SK-N-SH (cell line): ENCODE measurements around the gene DES. TPM values are rescaled to one million over a fixed set of nuclear protein-coding genes. Genes with fewer than 3 reads are reported as not detected.

Source experiments
- CTCF ChIA-PET: fragments of 300-600, 350-600 bp; formaldehyde crosslinking; extraction: SDS; loops from one replicate; lab custom pipeline; 2021; lab: Yijun Ruan, JAX
- POLR2A ChIA-PET: fragments of 350-600 bp; sonication (Branson Sonifier 250); formaldehyde crosslinking; extraction: SDS; loops from one replicate; lab custom pipeline; 2020; ENCODE audit warnings: antibody characterized with exemption, inconsistent platforms; lab: Yijun Ruan, JAX
- DNase-seq: peaks from one replicate; pipeline ENCODE4 v3.0.0; 2012
- H2AFZ ChIP-seq: fragments of 200-600 bp; sonication (generic); 2 replicates; pipeline ENCODE4 v1.8.1; 2016; ENCODE audit warnings: antibody characterized with exemption, mild to moderate bottlenecking, low read depth
- H3F3A ChIP-seq: fragments of 200-600 bp; sonication (generic); replicated peaks from 2 replicates; pipeline ENCODE3; 2016; ENCODE audit warnings: antibody characterized with exemption, mild to moderate bottlenecking; ENCODE audit not compliant: insufficient read depth
- H3K27ac ChIP-seq, 2 experiments: fragments of 200-500 bp in 1 of 2; fragments of 200-600 bp in 1 of 2; sonication (Bioruptor generic) in 1 of 2; sonication (generic), shearing (Covaris generic) in 1 of 2; 2 replicates each; pipeline versions ENCODE4 v1.5.1 to v1.6.1; 2014 to 2016; ENCODE audit warnings: low read depth in 2 of 2, inconsistent platforms in 1 of 2, low read length in 1 of 2, mild to moderate bottlenecking in 1 of 2, mixed read lengths in 1 of 2
- H3K27me3 ChIP-seq: fragments of 200-600 bp; sonication (generic), shearing (Covaris generic); 2 replicates; pipeline ENCODE4 v1.6.1; 2016; ENCODE audit warnings: mixed run types; ENCODE audit not compliant: insufficient read depth
- H3K36me3 ChIP-seq, 2 experiments: fragments of 200-500 bp in 1 of 2; fragments of 200-600 bp in 1 of 2; sonication (Bioruptor generic) in 1 of 2; sonication (generic) in 1 of 2; replicated peaks in 1 of 2; 2 replicates each; pipeline versions ENCODE3 to v1.5.1; 2014 to 2016; ENCODE audit warnings: low read length in 1 of 2, mild to moderate bottlenecking in 1 of 2; ENCODE audit not compliant: insufficient read depth in 2 of 2, control insufficient read depth in 1 of 2
- H3K4me1 ChIP-seq, 2 experiments: fragments of 200-500 bp in 1 of 2; fragments of 200-600 bp in 1 of 2; sonication (Bioruptor generic) in 1 of 2; sonication (generic), shearing (Covaris generic) in 1 of 2; 2 replicates each; pipeline versions ENCODE4 v1.5.1 to v1.6.1; 2014 to 2016; ENCODE audit warnings: low read depth in 1 of 2, low read length in 1 of 2, mixed run types in 1 of 2; ENCODE audit not compliant: insufficient read depth in 2 of 2, control insufficient read depth in 1 of 2
- H3K4me2 ChIP-seq: fragments of 200-600 bp; sonication (generic), shearing (Covaris generic); 2 replicates; pipeline ENCODE4 v1.6.1; 2017; ENCODE audit warnings: mixed run types
- H3K4me3 ChIP-seq, 2 experiments: fragments of 200-500 bp in 1 of 2; fragments of 200-600 bp in 1 of 2; sonication (Bioruptor generic) in 1 of 2; sonication (generic), shearing (Covaris generic) in 1 of 2; 2 replicates each; pipeline versions ENCODE4 v1.5.1 to v1.8.1; 2014 to 2016; ENCODE audit warnings: low read depth in 2 of 2, inconsistent platforms in 1 of 2, low read length in 1 of 2, mild to moderate bottlenecking in 1 of 2, mixed read lengths in 1 of 2, moderate library complexity in 1 of 2
- H3K79me2 ChIP-seq: fragments of 200-600 bp; sonication (generic); 2 replicates; pipeline ENCODE4 v1.8.1; 2017; ENCODE audit warnings: mild to moderate bottlenecking; ENCODE audit not compliant: insufficient read depth
- H3K9ac ChIP-seq: fragments of 200-600 bp; sonication (generic); 2 replicates; pipeline ENCODE4 v1.6.1; 2017; ENCODE audit warnings: mixed run types
- H3K9me2 ChIP-seq: fragments of 200-600 bp; sonication (generic); 2 replicates; pipeline ENCODE4 v1.6.1; 2017; ENCODE audit warnings: mixed run types
- H3K9me3 ChIP-seq: fragments of 200-600 bp; sonication (generic); 2 replicates; pipeline ENCODE4 v1.6.1; 2017; ENCODE audit warnings: mixed run types, mild to moderate bottlenecking, moderate library complexity
- H4K20me1 ChIP-seq: fragments of 200-600 bp; sonication (generic); 2 replicates; pipeline ENCODE4 v1.6.1; 2017; ENCODE audit warnings: mild to moderate bottlenecking, mixed run types; ENCODE audit not compliant: insufficient read depth
- FOXJ3 ChIP-seq: sonication (generic); formaldehyde crosslinking; IDR thresholded peaks from 2 replicates; pipeline ENCODE4 v1.5.1; 2020; ENCODE audit warnings: mild to moderate bottlenecking, missing genetic modification reagents
- GABPA ChIP-seq: IDR thresholded peaks from 2 replicates; pipeline ENCODE4 v1.4.0; 2012; ENCODE audit warnings: low read depth, mild to moderate bottlenecking
- GATA2 ChIP-seq: sonication (generic); formaldehyde crosslinking; IDR thresholded peaks from 2 replicates; pipeline ENCODE4 v1.5.0; 2020; ENCODE audit warnings: mild to moderate bottlenecking, missing genetic modification reagents
- JUND ChIP-seq: IDR thresholded peaks from 2 replicates; pipeline ENCODE4 v1.4.0; 2012
- MAX ChIP-seq: IDR thresholded peaks from 2 replicates; pipeline ENCODE4 v1.4.0; 2012; ENCODE audit warnings: low read depth
- MEF2A ChIP-seq: IDR thresholded peaks from 2 replicates; pipeline ENCODE4 v1.4.0; 2012; ENCODE audit warnings: low read depth, borderline replicate concordance
- NFIC ChIP-seq: IDR thresholded peaks from 2 replicates; pipeline ENCODE4 v1.4.0; 2012; ENCODE audit warnings: borderline replicate concordance
- NRF1 ChIP-seq: IDR thresholded peaks from 2 replicates; pipeline ENCODE4 v1.6.1; 2012; ENCODE audit warnings: low read depth, mild to moderate bottlenecking, low read length
- PBX3 ChIP-seq: IDR thresholded peaks from 2 replicates; pipeline ENCODE4; 2012
- POLR2AphosphoS5 ChIP-seq: IDR thresholded peaks from 2 replicates; pipeline ENCODE4 v1.6.1; 2012; ENCODE audit warnings: low read depth, low read length
- REST ChIP-seq: IDR thresholded peaks from 2 replicates; pipeline ENCODE4 v1.6.1; 2012; ENCODE audit warnings: mild to moderate bottlenecking, low read depth, low read length, moderate library complexity
- TEAD4 ChIP-seq: IDR thresholded peaks from 2 replicates; pipeline ENCODE4 v1.4.0; 2012; ENCODE audit warnings: mild to moderate bottlenecking, borderline replicate concordance; ENCODE audit not compliant: insufficient read depth
- USF1 ChIP-seq: IDR thresholded peaks from 2 replicates; pipeline ENCODE4 v1.4.0; 2012; ENCODE audit warnings: low read depth, borderline replicate concordance
- USF2 ChIP-seq: fragments of 150-350 bp; IDR thresholded peaks from 2 replicates; pipeline ENCODE4 v1.6.1; 2017; ENCODE audit warnings: antibody characterized with exemption, low read length, low read depth, borderline replicate concordance
- YY1 ChIP-seq: IDR thresholded peaks from 2 replicates; pipeline ENCODE4 v1.4.0; 2012; ENCODE audit warnings: low read depth, mild to moderate bottlenecking
- ZBTB33 ChIP-seq: IDR thresholded peaks from 2 replicates; pipeline ENCODE4 v1.4.0; 2012; ENCODE audit warnings: low read depth, borderline replicate concordance
- WGBS: methylation state at CpG from one replicate; pipeline ENCODE4 v1.1.6; 2017; ENCODE audit warnings: low lambda C conversion rate; 5-methylcytosine and 5-hydroxymethylcytosine counted together
- polyA plus RNA-seq, 3 experiments: library from polyadenylated mRNA; depleted of rRNA; stranded (reverse); fragments of >200 nt; gene quantifications; 2 replicates each; pipeline ENCODE4 v1.2.3, GENCODE V29; 2012

DES gene
- polyA plus RNA-seq, 1 of the 3 experiments (the other 2 are of a cell fraction) = 0.21 TPM

- TF ChIP-seq ZBTB33 (no peak), NFIC (no peak)
Observed at GRCh38 chr2:219386532-219387280, 31.5 kb upstream of the DES start (continued).

- 1% methylated on average over 41 of the region's 76 CpGs for WGBS
- ChIA-PET POLR2A (interaction anchor here (1.0 to 2.1 kb wide), 5 partner anchors 9 to 140 kb away, joined by 3 to 5 read pairs (median 3); no protein-coding TSS in a partner anchor), CTCF (interaction anchor here (0.5 to 7.7 kb wide), 11 partner anchors 9 to 217 kb away, joined by 3 to 52 read pairs (median 4); partner anchors contain the start of genes PTPRN and SLC23A3)
- Histone ChIP-seq H3K4me3 (peak within 1 kb of the TSS; percentile 86 to 100), H3K9me2 (no peaks in the 10 kb centered on the region), H4K20me1 (no peaks in the 10 kb centered on the region), H3K36me3 (peaks cover 24 to 37% of the 10 kb centered on the region in 2 experiments), H3K27me3 (no peaks in the 10 kb centered on the region), H3K9ac (peak within 1 kb of the TSS; percentile 94), H3K79me2 (peaks cover 13% of the 10 kb centered on the region), H2AFZ (peak within 1 kb of the TSS; percentile 96), H3K4me2 (peak within 1 kb of the TSS; percentile 99), H3K4me1 (peaks cover 3 to 16% of the 10 kb centered on the region in 2 experiments; a peak in 1 of 4 replicates), H3K27ac (peak within 1 kb of the TSS; percentile 82 to 95), H3F3A (peaks cover 8% of the 10 kb centered on the region), H3K9me3 (no peaks in the 10 kb centered on the region)
- DNase-seq = peak; percentile 98
- 0 out of 2 replicates have a peak, but pooled peaks have one; percentile 3 for TF ChIP-seq REST
- no peak for TF ChIP-seq JUND
- 0 out of 2 replicates have a peak, but pooled peaks have one; percentile 34 for TF ChIP-seq YY1
- no peak for TF ChIP-seq TEAD4
- no peak for TF ChIP-seq GATA2 (CRISPR knock-in tag)
- peak; percentile 25; the same call in 1 of the 2 replicates for TF ChIP-seq POLR2AphosphoS5
- no peak for TF ChIP-seq FOXJ3 (CRISPR knock-in tag)
- peak; percentile 46; the same call in 1 of the 2 replicates for TF ChIP-seq USF1
- peak; percentile 55; the same call in 1 of the 2 replicates for TF ChIP-seq MAX
- no peak for TF ChIP-seq ZBTB33
- no peak for TF ChIP-seq PBX3
- no peak for TF ChIP-seq USF2
- TF ChIP-seq GABPA = no peak
- no peak for TF ChIP-seq NRF1
- TF ChIP-seq MEF2A = no peak
Observed at GRCh38 chr2:219387306-219388120, 30.7 kb upstream of the DES start, which contains the start of gene DNPEP. Gene DNPEP (minus strand): TSS chr2:219387912. CDS start chr2:219387794, 118 bp downstream.
